OCI-LY7 (cell line): ENCODE results near the gene MRAS.

Experiments used
- CTCF ChIP-seq: fragments of 200-600 bp; sonication (generic); conservative IDR thresholded peaks from 2 replicates; pipeline ENCODE4 v1.5.1; 2014; ENCODE audit warnings: mild to moderate bottlenecking, antibody characterized with exemption, low read length, moderate library complexity, mixed read lengths
- EZH2phosphoT487 ChIP-seq: fragments of 200-600 bp; sonication (generic); IDR thresholded peaks from 2 replicates; pipeline ENCODE4 v1.6.1; 2018; ENCODE audit warnings: low read depth, borderline replicate concordance, mild to moderate bottlenecking, mixed run types, antibody characterized with exemption, low read length, moderate library complexity, mixed read lengths

- TF ChIP-seq CTCF (no peak), EZH2phosphoT487 (no peak)
Measured at GRCh38 chr3:138396752-138397410, 48.5 kb downstream of the MRAS start.
